WTC11 (cell line): ENCODE measurements around the gene STK32C. TPM values are rescaled to one million over a fixed set of nuclear protein-coding genes. Genes with fewer than 3 reads are reported as not detected.

Source experiments
- ATAC-seq: fragments of 200-7000 bp; cut with Tn5 transposase; 2 replicates; pipeline ENCODE4 v1.10.0; 2021; ENCODE audit warnings: mild to moderate bottlenecking, moderate library complexity
- CTCF ChIA-PET: fragments of 300-600 bp; sonication (Branson Sonifier 250); formaldehyde crosslinking; loops from one replicate; lab custom pipeline; 2021; ENCODE audit warnings: antibody characterized with exemption; lab: Charles Lee
- POLR2A ChIA-PET: fragments of 350-600 bp; sonication (Branson Sonifier 250); formaldehyde crosslinking; loops from one replicate; lab custom pipeline; 2021; ENCODE audit warnings: antibody characterized with exemption; lab: Charles Lee
- DNase-seq: peaks from one replicate; pipeline ENCODE4 v3.0.0; 2021; ENCODE audit warnings: low spot score
- H3K27ac Mint-ChIP-seq: 2 replicates; pipeline ENCODE4 v1.8.0; 2021; ENCODE audit warnings: mixed read lengths
- H3K27me3 Mint-ChIP-seq: 2 replicates; pipeline ENCODE4 v1.8.0; 2021; ENCODE audit warnings: low read depth, mild to moderate bottlenecking, moderate library complexity, mixed read lengths
- H3K36me3 Mint-ChIP-seq: 2 replicates; pipeline ENCODE4 v1.8.0; 2021; ENCODE audit warnings: mixed read lengths
- H3K4me1 Mint-ChIP-seq: 2 replicates; pipeline ENCODE4 v1.8.0; 2022; ENCODE audit warnings: mixed read lengths
- H3K4me3 Mint-ChIP-seq: 2 replicates; pipeline ENCODE4 v1.8.0; 2021; ENCODE audit warnings: mild to moderate bottlenecking, moderate library complexity, mixed read lengths
- H3K9me3 Mint-ChIP-seq: 2 replicates; pipeline ENCODE4 v1.8.0; 2021; ENCODE audit warnings: mixed read lengths
- ELF4 ChIP-seq: sonication (generic); formaldehyde crosslinking; IDR thresholded peaks from 2 replicates; pipeline ENCODE4 v1.8.1; 2022; ENCODE audit warnings: low read depth, mild to moderate bottlenecking, moderate library complexity, missing genetic modification reagents
- GABPB1 ChIP-seq: sonication (generic); formaldehyde crosslinking; IDR thresholded peaks from 2 replicates; pipeline ENCODE4 v1.8.1; 2023; ENCODE audit warnings: mild to moderate bottlenecking, missing genetic modification reagents
- HMGA2 ChIP-seq: fragments of 250-450 bp; sonication (Bioruptor Pico); IDR thresholded peaks from 2 replicates; pipeline ENCODE4 v1.4.0; 2021; ENCODE audit warnings: mild to moderate bottlenecking, moderate library complexity
- NFYB ChIP-seq: sonication (generic); formaldehyde crosslinking; conservative IDR thresholded peaks from 2 replicates; pipeline ENCODE4 v1.8.0; 2022; ENCODE audit warnings: low read depth, missing genetic modification reagents
- NR1H2 ChIP-seq: sonication (generic); formaldehyde crosslinking; IDR thresholded peaks from 2 replicates; pipeline ENCODE4 v1.9.0; 2021; ENCODE audit warnings: mild to moderate bottlenecking, moderate library complexity, missing genetic modification reagents
- TCF7 ChIP-seq: sonication (generic); formaldehyde crosslinking; IDR thresholded peaks from 2 replicates; pipeline ENCODE4 v1.8.0; 2022; ENCODE audit warnings: mild to moderate bottlenecking, low read depth, missing genetic modification reagents, moderate library complexity
- TEAD4 ChIP-seq: sonication (generic); formaldehyde crosslinking; IDR thresholded peaks from 2 replicates; pipeline ENCODE4 v1.8.0; 2022; ENCODE audit warnings: mild to moderate bottlenecking, missing genetic modification reagents
- ZNF121 ChIP-seq: sonication (generic); formaldehyde crosslinking; IDR thresholded peaks from 2 replicates; pipeline ENCODE4 v1.8.0; 2023; ENCODE audit warnings: missing genetic modification reagents
- ZNF671 ChIP-seq: fragments of 250-450 bp; sonication (Bioruptor Pico); IDR thresholded peaks from 2 replicates; pipeline ENCODE4 v1.8.0; 2021; ENCODE audit warnings: mild to moderate bottlenecking
- total RNA-seq: library from RNA; stranded (reverse); gene quantifications from 3 replicates; pipeline ENCODE4 v1.2.3, GENCODE V29; 2021
- TF ChIP-seq, protein P1 (sequence below): sonication (generic); formaldehyde crosslinking; IDR thresholded peaks from 2 replicates; pipeline ENCODE4 v1.8.1; 2023; ENCODE audit warnings: mild to moderate bottlenecking, missing genetic modification reagents, moderate library complexity
- TF ChIP-seq, protein P2 (sequence below): fragments of 250-450 bp; sonication (Bioruptor Pico); IDR thresholded peaks from 2 replicates; pipeline ENCODE4 v1.9.0; 2021; ENCODE audit warnings: mild to moderate bottlenecking, borderline replicate concordance
- TF ChIP-seq, protein P3 (sequence below): fragments of 250-450 bp; sonication (Bioruptor Pico); IDR thresholded peaks from 2 replicates; pipeline ENCODE4 v1.9.0; 2021; ENCODE audit warnings: mild to moderate bottlenecking
- TF ChIP-seq, protein P4 (sequence below): sonication (generic); formaldehyde crosslinking; IDR thresholded peaks from 2 replicates; pipeline ENCODE4 v1.8.1; 2023; ENCODE audit warnings: mild to moderate bottlenecking, missing genetic modification reagents, moderate library complexity
- TF ChIP-seq, protein P5 (sequence below): sonication (generic); formaldehyde crosslinking; IDR thresholded peaks from 2 replicates; pipeline ENCODE4 v1.8.1; 2022; ENCODE audit warnings: low read depth, missing genetic modification reagents, borderline replicate concordance

The STK32C gene
- total RNA-seq, 1 experiment from 2014 or later: 20.7 TPM

DNA sequence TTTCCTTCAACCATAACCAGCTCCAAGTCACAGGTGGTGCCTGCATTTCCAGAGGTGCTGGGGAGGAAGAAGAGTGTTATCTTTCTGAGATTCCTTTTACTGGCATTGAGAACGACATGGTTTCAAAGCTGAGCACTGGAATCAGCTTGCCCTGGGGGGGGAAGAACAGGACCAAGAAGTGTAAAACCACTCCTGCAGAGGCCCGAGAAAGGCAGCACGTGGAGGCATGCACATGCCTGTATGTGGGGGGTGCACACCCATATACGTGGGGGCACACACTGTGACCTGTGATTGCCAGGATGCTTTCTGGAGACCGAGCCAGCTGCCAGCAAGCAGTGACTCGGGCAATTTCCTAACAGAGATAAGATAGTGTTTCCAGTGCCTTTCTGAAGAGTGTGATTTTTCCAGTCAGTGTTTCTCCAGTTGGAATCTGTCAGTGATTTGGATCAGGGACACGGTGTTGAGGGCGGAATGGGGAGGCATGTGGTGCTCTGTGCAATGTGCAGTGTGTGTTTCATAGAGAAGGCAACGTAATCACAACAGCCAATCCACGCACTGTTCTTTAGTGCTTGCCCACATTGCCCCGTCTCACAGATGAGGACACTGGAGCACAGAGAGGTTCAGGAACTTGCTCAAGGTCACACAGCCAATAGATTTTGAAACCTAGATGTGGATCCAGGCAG lies 28.5 kb upstream of the STK32C start:
- peaks cover 17% of the 10 kb centered on the region for H3K4me1 Mint-ChIP-seq
- ChIA-PET CTCF (no interaction called here), POLR2A (no interaction called here)
- no peak overlapping the region for H3K4me3 Mint-ChIP-seq
- H3K27me3 Mint-ChIP-seq: peaks cover 12% of the 10 kb centered on the region
- TF ChIP-seq, protein P1, sequence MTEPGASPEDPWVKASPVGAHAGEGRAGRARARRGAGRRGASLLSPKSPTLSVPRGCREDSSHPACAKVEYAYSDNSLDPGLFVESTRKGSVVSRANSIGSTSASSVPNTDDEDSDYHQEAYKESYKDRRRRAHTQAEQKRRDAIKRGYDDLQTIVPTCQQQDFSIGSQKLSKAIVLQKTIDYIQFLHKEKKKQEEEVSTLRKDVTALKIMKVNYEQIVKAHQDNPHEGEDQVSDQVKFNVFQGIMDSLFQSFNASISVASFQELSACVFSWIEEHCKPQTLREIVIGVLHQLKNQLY (CRISPR knock-in tag): no peak
- TF ChIP-seq GABPB1 (peak; percentile 45; the same call in 1 of the 2 replicates), ZNF121 (CRISPR knock-in tag) (peak; percentile 85)
- DNase-seq (no peak), ATAC-seq (no peak)
- no peaks in the 10 kb centered on the region for H3K9me3 Mint-ChIP-seq
- 0 out of 2 replicates have a peak, but pooled peaks cover 2% of the 10 kb centered on the region for H3K36me3 Mint-ChIP-seq
- no peak overlapping the region for H3K27ac Mint-ChIP-seq

DNA sequence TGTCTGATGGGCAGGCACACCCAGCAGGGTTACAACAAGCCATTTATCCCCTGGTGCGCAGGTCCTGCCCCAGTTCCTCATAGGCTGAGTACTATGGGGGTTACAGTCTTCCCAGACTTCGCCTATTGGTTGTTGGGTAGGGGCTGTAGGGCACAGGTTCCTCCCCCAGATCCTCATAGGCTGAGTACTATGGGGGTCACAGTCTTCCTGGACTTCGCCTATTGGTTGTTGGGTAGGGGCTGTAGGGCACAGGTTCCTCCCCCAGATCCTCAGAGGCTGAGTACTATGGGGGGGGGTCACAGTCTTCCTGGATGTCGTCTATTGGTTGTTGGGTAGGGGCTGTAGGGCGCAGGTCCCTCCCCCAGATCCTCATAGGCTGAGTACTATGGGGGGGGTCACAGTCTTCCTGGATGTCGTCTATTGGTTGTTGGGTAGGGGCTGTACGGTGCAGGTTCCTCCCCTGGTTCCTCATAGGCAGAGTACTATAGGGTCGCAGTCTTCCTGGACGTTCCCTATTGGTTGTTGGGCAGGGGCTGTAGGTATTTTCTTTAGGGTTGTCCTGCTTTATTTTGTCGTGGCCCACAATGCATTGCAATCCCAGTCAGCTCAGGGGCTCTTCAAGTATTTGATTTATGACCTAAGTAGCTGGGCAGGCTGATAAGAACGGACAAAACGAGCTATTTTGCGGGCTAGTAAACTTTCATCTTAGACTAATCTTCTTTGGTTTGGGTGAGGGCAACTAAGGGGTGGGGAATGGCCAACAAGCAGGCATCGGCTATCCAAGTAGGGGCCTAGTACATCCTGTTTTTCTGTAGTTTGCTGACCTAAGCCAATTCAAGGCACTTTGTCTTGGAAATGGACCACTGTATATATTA lies 27.7 kb upstream of the STK32C start:
- peak; percentile 61 for ATAC-seq
- CTCF ChIA-PET: no interaction called here
- peaks cover 12% of the 10 kb centered on the region for H3K27me3 Mint-ChIP-seq
- TF ChIP-seq NFYB (CRISPR knock-in tag) (peak; percentile 78), TCF7 (no peak)
- TF ChIP-seq, all 79 proteins: peak for 1
- Mint-ChIP-seq H3K4me1 (peaks cover 22% of the 10 kb centered on the region), H3K27ac (no peak overlapping the region), H3K4me3 (no peak overlapping the region), H3K9me3 (no peaks in the 10 kb centered on the region), H3K36me3 (0 out of 2 replicates have a peak, but pooled peaks cover 2% of the 10 kb centered on the region)
- POLR2A ChIA-PET: no interaction called here
- no peak for DNase-seq

DNA sequence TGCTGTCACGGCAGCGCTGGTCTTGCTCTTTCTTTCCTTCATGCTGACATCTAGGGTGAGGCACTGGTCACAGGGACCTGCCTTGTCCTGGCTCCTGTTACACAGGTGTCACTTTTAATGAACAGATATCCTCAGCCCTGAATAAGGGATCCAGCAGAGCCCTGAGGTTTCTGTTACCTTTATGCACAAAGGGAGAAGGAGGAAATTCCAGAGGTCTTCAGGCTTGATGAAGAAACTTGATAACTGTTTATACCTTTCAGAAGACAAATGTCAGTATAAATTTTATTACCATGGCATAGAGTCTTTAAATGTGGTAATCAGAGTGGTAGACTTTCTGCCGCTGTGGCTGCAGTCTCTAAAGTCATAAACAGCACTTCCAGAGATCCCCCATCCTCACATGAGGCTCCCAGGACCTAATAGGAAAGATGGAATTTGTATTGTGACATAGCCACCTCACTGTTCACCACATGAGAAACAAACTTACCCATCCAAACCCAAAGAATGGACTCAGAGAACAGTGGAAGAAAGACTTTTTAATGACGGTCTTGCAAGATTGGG lies 27.0 kb upstream of the STK32C start:
- Mint-ChIP-seq H3K27ac (no peak overlapping the region), H3K9me3 (no peaks in the 10 kb centered on the region), H3K36me3 (0 out of 2 replicates have a peak, but pooled peaks cover 2% of the 10 kb centered on the region), H3K4me3 (no peak overlapping the region)
- ATAC-seq: no peak
- ChIA-PET POLR2A (no interaction called here), CTCF (no interaction called here)
- TF ChIP-seq TEAD4 (CRISPR knock-in tag): no peak
- TF ChIP-seq, protein P2, sequence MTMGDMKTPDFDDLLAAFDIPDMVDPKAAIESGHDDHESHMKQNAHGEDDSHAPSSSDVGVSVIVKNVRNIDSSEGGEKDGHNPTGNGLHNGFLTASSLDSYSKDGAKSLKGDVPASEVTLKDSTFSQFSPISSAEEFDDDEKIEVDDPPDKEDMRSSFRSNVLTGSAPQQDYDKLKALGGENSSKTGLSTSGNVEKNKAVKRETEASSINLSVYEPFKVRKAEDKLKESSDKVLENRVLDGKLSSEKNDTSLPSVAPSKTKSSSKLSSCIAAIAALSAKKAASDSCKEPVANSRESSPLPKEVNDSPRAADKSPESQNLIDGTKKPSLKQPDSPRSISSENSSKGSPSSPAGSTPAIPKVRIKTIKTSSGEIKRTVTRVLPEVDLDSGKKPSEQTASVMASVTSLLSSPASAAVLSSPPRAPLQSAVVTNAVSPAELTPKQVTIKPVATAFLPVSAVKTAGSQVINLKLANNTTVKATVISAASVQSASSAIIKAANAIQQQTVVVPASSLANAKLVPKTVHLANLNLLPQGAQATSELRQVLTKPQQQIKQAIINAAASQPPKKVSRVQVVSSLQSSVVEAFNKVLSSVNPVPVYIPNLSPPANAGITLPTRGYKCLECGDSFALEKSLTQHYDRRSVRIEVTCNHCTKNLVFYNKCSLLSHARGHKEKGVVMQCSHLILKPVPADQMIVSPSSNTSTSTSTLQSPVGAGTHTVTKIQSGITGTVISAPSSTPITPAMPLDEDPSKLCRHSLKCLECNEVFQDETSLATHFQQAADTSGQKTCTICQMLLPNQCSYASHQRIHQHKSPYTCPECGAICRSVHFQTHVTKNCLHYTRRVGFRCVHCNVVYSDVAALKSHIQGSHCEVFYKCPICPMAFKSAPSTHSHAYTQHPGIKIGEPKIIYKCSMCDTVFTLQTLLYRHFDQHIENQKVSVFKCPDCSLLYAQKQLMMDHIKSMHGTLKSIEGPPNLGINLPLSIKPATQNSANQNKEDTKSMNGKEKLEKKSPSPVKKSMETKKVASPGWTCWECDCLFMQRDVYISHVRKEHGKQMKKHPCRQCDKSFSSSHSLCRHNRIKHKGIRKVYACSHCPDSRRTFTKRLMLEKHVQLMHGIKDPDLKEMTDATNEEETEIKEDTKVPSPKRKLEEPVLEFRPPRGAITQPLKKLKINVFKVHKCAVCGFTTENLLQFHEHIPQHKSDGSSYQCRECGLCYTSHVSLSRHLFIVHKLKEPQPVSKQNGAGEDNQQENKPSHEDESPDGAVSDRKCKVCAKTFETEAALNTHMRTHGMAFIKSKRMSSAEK (CRISPR knock-in tag): no peak
- TF ChIP-seq, protein P3, sequence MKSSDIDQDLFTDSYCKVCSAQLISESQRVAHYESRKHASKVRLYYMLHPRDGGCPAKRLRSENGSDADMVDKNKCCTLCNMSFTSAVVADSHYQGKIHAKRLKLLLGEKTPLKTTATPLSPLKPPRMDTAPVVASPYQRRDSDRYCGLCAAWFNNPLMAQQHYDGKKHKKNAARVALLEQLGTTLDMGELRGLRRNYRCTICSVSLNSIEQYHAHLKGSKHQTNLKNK: no peak
- TF ChIP-seq HMGA2 (CRISPR knock-in tag): no peak
- TF ChIP-seq ZNF671 (CRISPR knock-in tag): no peak
- no peak for TF ChIP-seq NR1H2 (CRISPR knock-in tag)
- TF ChIP-seq, protein P4, sequence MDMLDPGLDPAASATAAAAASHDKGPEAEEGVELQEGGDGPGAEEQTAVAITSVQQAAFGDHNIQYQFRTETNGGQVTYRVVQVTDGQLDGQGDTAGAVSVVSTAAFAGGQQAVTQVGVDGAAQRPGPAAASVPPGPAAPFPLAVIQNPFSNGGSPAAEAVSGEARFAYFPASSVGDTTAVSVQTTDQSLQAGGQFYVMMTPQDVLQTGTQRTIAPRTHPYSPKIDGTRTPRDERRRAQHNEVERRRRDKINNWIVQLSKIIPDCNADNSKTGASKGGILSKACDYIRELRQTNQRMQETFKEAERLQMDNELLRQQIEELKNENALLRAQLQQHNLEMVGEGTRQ: no peak
- TF ChIP-seq, protein P5, sequence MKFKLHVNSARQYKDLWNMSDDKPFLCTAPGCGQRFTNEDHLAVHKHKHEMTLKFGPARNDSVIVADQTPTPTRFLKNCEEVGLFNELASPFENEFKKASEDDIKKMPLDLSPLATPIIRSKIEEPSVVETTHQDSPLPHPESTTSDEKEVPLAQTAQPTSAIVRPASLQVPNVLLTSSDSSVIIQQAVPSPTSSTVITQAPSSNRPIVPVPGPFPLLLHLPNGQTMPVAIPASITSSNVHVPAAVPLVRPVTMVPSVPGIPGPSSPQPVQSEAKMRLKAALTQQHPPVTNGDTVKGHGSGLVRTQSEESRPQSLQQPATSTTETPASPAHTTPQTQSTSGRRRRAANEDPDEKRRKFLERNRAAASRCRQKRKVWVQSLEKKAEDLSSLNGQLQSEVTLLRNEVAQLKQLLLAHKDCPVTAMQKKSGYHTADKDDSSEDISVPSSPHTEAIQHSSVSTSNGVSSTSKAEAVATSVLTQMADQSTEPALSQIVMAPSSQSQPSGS (CRISPR knock-in tag): no peak
- TF ChIP-seq ELF4 (CRISPR knock-in tag): no peak
- TF ChIP-seq, all 79 proteins: peak for 0
- DNase-seq: no peak
- peaks cover 29% of the 10 kb centered on the region for H3K4me1 Mint-ChIP-seq
- H3K27me3 Mint-ChIP-seq: peaks cover 12% of the 10 kb centered on the region
